GM19351 (cell line): Measurements from ENCODE around the gene RAB3B.
"Not testable (repeated sequence)": the region's sequence is repeated elsewhere in the genome, so short reads cannot be mapped to it uniquely, and the experiment has no call there.

Experiments used
- ATAC-seq: cut with Tn5 transposase; IDR thresholded peaks from one replicate; pipeline ENCODE4 v1.9.1; 2021; ENCODE audit warnings: mild to moderate bottlenecking, moderate library complexity; ENCODE audit not compliant: unreplicated experiment

Gene RAB3B

DNA sequence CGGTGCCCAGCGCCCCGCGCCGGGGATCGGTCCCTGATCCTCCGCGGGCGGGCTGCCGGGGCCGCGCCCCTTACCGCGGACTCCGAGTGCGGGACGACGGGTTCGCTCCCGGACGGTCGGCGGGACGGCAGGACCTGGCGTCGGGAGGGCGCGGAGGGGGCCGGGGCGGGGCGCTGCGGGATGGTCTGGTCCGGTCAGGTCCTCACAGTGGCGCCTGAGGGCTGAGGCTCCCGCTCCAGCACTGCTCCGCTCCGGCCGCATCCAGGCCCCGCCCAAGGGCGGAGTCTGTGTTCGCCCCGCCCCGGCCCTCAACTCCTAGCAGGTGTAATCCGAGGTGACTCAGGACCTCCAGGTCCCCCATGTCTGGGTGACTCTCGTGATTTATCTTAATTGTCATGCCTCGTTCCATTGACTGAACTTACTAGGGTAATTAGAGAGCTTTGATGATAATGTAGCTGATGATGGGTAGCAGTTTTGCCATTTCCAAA lies at the start of gene RAB3B:
Gene RAB3B, minus strand, starts transcription at position 223 of the 488 bp plus-strand sequence. CDS start 13,583 bp downstream, outside the sequence.
- ATAC-seq: no peak

DNA sequence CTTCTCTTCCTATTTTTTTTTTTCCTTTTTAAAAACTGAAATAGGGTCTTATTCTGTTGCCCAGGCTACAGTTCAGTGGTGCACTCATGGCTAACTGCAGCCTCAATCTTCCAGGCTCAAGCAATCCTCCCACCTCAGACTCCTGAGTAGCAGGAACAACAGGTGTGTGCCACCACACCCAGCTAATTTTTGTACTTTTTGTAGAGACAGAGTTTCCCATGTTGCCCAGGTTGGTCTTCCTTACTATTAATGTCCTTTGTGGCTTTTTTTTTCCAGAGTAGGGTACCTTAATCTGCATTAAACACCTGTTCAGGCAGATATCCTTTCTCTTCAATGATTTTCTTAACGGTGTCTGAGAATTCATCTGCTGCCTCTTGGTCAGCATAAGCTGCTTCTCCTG lies 47.4 kb upstream of the RAB3B start:
- no peak for ATAC-seq

DNA sequence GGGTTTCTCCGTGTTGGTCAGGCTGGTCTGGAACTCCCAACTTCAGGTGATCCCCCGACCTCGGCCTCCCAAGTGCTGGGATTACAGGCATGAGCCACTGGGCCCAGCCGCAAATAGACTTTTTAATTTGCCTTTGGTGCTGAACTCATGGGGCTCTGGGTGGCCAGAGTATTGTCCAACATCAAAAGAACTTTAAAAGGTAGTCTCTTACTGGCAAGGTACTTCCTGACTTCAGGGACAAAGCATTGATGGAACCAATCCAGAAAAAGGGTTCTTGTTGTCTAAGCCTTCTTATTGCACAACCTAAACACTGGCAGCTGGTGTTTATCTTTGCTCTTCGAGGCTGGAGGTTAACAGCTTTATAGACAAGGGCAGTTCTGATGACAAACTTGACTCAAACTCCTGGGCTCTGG lies 46.9 kb upstream of the RAB3B start:
- ATAC-seq: no peak

DNA sequence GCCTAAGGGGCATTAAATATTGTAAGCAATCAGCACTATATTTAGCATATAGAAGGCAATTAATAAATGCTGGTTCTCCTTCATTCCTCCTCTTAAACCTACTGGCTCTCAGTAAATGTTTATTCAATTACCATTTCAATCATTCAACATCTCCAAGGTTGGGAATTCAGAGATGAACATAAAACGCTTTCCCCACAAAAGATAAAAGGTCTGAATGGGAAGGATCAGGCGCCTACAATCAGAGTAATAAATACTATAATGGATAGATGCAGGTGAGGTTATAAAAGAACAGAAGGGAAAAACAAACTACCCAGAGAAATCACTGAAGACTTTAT lies 43.5 kb upstream of the RAB3B start:
- no peak for ATAC-seq

DNA sequence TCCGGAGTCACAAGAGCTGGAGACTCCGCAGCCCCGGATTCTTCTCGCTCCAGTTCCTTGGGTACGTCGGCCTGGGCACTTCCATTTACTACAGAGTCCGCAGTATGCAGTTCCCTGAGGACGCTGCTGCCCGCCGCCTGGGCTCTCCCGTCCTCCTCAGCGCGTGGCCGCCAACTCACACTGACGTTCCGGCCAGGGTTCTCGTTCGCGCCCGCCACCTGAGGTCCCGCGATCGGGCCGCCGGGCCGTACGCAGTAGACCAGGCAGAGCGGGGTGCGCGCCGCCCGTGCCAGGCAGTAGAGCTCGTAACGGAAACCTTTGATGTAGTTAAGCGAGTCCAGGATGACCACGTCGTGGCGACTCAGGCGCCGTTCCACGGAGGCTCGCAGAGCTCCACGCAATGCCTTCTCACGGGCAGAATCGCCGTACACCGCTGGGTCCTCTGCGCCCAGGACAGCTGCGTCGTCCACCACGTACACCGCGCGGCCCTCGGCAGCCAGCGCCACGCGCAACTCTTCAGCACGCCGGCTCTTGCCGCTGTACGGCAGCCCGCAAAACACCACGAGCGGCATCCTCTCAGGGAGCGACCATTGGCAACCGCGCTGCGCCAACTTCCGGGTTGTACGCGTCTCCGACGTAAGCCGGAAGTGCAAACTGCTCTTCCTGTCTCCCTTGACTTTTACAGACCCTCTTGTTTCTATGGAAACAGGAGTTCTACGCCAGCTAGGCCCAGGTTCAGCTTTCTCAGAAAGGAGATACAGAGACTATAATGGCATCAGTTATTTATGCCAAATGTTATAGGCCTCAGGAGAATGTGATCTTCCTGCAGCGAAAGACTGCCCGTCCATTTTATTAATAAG lies 42.9 kb upstream of the RAB3B start, which contains the start of gene KTI12:
Gene KTI12, minus strand, starts transcription at position 621 of the 860 bp plus-strand sequence. Its CDS starts 49 bp downstream, at position 572.
- ATAC-seq: peak; percentile 86

GRCh38 chr1:52032785-52033131 lies 42.3 kb upstream of the RAB3B start:
- peak; percentile 32 for ATAC-seq

GRCh38 chr1:52032124-52032784 lies 41.8 kb upstream of the RAB3B start:
- ATAC-seq: peak; percentile 37

DNA sequence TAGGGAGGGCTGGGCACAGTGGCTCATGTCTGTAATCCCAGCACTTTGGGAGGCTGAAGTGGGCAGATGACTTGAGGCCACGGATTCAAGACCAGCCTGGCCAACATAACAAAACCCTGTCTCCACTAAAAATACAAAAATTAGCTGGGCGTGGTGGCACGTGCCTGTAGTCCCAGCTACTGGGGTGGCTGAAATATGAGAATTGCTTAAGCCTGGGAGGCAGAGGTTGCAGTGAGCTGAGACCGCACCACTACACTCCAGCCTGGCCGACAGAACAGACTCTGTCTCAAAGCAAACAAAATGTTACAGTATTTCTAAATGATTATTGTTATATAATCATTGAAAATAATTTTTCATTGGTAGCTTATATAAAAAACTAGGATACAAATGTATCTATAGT lies 38.3 kb upstream of the RAB3B start:
- ATAC-seq: not testable (repeated sequence)

GRCh38 chr1:52028328-52028727 lies 37.8 kb upstream of the RAB3B start:
- ATAC-seq: no peak

DNA sequence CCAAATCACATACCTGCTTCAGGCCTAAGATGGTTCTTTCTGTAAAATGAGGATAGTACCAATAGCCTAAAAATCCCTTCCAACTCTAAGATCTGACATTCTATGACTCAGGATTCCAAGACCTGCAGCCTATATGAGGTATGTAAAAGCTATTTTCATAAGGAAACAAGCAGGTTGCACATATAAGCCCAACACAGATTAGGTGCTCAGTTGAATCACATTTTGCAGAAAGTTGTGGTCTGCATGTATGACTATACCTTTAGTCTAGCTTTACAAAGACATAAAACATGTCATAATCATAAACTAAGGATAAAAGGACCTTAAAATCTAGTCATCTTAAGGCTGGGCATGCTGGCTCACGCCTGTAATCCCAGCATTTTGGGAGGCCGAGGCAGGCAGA lies 35.8 kb upstream of the RAB3B start:
- ATAC-seq: no peak

DNA sequence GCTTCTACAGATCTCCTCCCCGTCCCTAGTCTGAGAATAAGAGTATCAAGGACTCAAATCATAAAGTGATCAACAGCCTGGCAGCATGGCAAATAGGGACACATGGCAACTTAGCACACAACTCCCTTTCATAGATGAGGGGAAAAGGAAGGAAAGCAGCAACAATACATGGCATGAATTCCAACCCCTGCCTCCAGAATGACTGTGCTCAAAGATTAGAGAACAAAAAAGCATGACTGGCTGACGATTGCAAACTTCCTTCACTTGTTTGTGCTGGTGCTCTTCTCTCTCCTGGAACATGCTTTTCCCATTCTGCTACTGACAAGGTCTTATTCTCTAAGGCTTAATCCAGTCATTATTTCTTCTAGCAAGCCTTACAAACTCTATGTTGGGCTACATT lies 31.6 kb upstream of the RAB3B start:
- no peak for ATAC-seq

- ATAC-seq: no peak
Measured at GRCh38 chr1:52008071-52008809, 17.7 kb upstream of the RAB3B start.

DNA sequence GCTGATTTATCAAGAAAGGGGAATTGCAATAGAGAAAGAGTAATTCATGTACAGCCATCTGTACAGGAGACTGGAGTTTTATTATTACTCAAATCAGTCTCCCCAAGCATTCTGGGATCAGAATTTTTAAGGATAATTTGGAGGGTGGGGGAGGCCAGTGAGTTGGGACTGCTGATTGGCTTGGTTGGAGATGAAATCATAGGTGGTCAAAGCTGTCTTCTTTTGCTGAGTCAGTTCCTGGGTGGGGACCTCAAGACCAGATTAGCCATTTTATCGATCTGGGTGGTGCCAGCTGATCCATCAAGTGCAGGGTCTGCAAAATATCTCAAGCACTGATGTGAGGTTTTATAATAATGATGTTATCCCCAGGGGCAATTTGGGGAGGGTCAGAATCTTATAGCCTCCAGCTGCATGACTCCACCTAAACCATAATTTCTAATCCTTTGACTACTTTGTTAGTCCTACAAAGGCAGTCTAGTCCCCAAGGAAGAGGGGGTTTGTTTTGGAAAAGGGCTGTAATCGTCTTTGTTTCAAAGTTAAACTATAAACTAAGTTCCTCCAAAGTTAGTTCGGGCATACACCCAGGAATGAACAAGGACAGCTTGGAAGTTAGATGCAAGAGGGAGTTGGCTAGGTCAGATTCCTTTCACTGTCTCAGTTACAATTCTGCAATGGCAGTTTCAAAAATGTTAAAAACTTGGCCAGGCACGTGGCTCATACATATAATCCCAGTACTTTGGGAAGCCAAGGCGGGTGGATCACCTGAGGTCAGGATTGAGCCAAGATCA lies 16.9 kb upstream of the RAB3B start:
- ATAC-seq: no peak

- ATAC-seq: not testable (repeated sequence)
Measured at GRCh38 chr1:52006081-52006553, 15.6 kb upstream of the RAB3B start.

DNA sequence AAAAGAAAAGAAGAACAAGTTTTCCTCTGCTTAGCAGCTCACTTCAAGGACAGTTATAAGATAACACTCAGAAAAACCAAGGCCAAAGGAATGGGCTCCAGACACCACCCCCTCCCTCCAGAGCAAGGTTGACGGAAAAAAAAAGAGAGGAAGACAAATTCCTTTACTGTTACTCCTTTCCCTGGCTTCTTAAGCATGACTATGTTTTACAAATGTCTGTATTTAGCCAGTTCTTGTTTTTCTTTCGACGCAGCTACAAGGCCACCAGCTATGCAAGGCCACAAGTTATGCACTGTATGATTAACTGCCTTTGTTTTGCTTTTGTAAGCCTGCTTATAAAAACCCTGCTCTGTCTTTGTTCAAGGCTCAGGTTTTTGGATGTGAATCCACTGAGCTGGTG lies 15.0 kb upstream of the RAB3B start:
- not testable (repeated sequence) for ATAC-seq

GRCh38 chr1:52003877-52004276 lies 13.4 kb upstream of the RAB3B start:
- no peak for ATAC-seq

GRCh38 chr1:52002038-52002917 lies 11.8 kb upstream of the RAB3B start:
- ATAC-seq: peak; percentile 79

- ATAC-seq: no peak
Measured at GRCh38 chr1:51998701-51999100, 8.2 kb upstream of the RAB3B start.

- ATAC-seq: no peak
Measured at GRCh38 chr1:51997974-51998382, 7.5 kb upstream of the RAB3B start.
